ENCODE results near the gene TTLL3.

Gene TTLL3

DNA sequence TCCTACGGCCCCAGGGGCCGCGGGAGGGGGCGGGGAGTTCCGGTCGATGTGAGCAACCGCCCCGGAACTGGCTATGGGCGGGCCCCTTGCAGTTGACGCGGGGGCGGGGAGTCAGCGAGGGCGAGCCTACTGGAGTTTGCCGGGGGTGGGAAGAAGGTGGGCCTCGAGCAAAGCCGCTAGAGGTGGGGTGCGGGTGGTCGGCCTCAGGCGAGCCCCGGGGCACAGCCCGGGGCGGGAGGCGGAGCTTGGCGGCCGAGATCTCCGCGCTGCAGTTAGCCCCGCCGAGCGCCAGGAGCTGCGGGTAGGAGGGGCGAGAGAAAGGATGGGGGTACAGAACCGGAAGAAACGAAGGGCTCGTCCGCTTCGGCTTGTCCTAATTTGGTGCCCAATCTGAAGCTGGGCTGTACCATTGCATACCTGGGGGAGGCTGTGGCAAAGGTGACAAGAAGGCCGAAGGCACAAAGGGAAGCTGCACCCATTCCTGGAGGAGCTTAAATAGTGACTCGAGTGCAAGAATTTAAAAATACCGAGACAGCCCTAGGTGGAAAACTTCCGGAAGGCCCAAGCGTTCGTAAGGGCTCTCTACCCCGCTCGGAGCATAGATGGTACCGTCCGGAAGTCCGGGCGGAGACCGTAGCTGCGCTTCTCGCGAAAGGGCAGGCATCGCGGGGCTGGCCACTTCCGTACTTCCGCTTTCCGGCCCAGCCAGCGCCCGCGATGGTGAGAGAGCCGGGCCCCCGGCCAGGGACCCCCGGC lies 17.5 kb upstream of the TTLL3 start, which contains the start of the genes ARPC4 and TADA3:
TSS of gene ARPC4 (plus strand) at position 678 of the 756 bp plus-strand sequence. CDS start at position 718, 40 bp downstream.
TSS of gene TADA3 (minus strand) at position 69 of the 756 bp plus-strand sequence. CDS start 1,007 bp downstream, outside the sequence.
- TF ChIP-seq FOXP2 (optimal IDR thresholded peaks at IDR 0.05; ENCODE audit: borderline replicate concordance, extremely low read depth, extremely low read length, insufficient read depth): peak; percentile 31
- TF ChIP-seq, protein P1, sequence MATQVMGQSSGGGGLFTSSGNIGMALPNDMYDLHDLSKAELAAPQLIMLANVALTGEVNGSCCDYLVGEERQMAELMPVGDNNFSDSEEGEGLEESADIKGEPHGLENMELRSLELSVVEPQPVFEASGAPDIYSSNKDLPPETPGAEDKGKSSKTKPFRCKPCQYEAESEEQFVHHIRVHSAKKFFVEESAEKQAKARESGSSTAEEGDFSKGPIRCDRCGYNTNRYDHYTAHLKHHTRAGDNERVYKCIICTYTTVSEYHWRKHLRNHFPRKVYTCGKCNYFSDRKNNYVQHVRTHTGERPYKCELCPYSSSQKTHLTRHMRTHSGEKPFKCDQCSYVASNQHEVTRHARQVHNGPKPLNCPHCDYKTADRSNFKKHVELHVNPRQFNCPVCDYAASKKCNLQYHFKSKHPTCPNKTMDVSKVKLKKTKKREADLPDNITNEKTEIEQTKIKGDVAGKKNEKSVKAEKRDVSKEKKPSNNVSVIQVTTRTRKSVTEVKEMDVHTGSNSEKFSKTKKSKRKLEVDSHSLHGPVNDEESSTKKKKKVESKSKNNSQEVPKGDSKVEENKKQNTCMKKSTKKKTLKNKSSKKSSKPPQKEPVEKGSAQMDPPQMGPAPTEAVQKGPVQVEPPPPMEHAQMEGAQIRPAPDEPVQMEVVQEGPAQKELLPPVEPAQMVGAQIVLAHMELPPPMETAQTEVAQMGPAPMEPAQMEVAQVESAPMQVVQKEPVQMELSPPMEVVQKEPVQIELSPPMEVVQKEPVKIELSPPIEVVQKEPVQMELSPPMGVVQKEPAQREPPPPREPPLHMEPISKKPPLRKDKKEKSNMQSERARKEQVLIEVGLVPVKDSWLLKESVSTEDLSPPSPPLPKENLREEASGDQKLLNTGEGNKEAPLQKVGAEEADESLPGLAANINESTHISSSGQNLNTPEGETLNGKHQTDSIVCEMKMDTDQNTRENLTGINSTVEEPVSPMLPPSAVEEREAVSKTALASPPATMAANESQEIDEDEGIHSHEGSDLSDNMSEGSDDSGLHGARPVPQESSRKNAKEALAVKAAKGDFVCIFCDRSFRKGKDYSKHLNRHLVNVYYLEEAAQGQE (IDR thresholded peaks at IDR 0.05; ENCODE audit: insufficient read depth in 1 of 2, low read depth in 2 of 2, low read length in 2 of 2): no peak
- TF ChIP-seq SIN3A (IDR thresholded peaks at IDR 0.05; ENCODE audit: borderline replicate concordance, insufficient read depth, low read length): no peak
- TF ChIP-seq TAF1 (IDR thresholded peaks at IDR 0.05; ENCODE audit: borderline replicate concordance, insufficient read depth, low read length): peak; percentile 64; the same call in 1 of the 2 replicates
- peak; percentile 77 for TF ChIP-seq POLR2AphosphoS5 (IDR thresholded peaks at IDR 0.05; ENCODE audit: low read depth, low read length)

DNA sequence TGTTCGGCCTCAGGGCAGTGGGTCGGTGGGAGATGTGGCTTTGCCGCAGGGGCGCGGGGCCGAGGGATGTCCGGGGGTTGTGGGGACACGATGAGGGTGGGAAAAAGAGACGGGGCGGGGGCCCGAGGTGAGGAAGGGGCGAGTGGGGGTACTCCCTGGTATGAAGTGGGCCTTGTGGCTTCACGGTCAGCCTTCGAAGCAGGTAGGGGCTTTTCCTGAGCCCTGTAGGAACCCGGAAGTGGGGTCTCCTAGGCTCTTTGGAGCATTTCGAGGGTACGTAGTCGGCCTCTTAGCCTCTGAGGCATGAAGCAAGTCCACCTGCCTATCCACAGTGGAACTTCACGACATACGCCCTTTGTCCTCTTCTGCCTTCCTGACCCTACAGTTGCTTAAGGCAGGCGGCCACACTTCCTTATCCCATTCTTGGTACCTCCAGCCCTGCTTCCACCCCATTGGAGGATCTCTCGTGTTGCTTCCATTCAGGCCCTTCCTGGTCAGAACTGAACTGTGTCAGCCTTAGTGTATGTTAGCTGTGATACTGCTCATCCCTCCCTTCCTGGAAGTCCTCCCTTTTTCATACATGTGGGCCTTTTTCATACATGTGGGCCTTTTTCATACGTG lies 16.8 kb upstream of the TTLL3 start:
- no peak for TF ChIP-seq SIN3A (IDR thresholded peaks at IDR 0.05; ENCODE audit: borderline replicate concordance, insufficient read depth, low read length)
- TF ChIP-seq FOXP2 (optimal IDR thresholded peaks at IDR 0.05; ENCODE audit: borderline replicate concordance, extremely low read depth, extremely low read length, insufficient read depth): no peak
- TF ChIP-seq TAF1 (IDR thresholded peaks at IDR 0.05; ENCODE audit: borderline replicate concordance, insufficient read depth, low read length): no peak
- TF ChIP-seq POLR2AphosphoS5 (IDR thresholded peaks at IDR 0.05; ENCODE audit: low read depth, low read length): no peak; the same call in 1 of the 2 replicates
- TF ChIP-seq, protein P1 (IDR thresholded peaks at IDR 0.05; ENCODE audit: insufficient read depth in 1 of 2, low read depth in 2 of 2, low read length in 2 of 2): no peak

DNA sequence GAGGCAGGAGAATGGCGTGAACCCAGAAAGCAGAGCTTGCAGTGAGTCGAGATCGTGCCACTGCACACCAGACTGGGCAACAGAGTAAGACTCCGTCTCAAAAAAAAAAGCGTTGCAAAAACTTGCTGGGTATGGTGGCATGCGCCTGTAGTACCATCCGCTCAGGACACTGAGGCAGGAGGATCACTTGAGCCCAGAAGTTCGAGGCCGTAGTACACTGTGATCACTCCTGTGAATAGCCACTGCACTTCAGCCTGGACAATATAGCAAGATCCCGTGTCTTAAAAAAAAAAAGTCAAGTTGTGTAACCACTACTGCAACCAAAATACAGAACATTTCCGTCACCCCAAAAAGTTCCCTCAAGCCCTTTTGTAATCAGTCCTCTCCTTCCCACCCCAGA lies 15.7 kb upstream of the TTLL3 start:
- TF ChIP-seq FOXP2 (optimal IDR thresholded peaks at IDR 0.05; ENCODE audit: borderline replicate concordance, extremely low read depth, extremely low read length, insufficient read depth) (no peak), TAF1 (IDR thresholded peaks at IDR 0.05; ENCODE audit: borderline replicate concordance, insufficient read depth, low read length) (no peak)

DNA sequence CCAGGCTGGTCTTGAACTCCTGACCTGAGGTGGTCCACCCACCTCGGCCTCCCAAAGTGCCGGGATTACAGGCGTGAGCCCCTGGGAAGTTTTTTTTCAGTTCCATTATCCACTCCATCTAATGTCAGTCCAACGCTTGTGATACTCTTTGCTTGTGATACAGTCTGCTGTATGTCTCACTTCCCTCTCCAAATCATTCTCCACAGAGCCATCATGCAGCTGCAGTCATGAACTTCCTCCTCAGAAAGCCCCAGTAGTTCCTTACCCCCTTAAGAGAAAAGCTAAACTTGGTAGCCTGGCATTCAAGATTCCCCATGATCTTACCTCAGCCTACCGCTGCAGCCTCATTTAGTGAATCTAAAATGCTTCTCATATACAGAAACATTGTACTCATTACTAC lies 14.9 kb upstream of the TTLL3 start:
- TF ChIP-seq SIN3A (IDR thresholded peaks at IDR 0.05; ENCODE audit: borderline replicate concordance, insufficient read depth, low read length): no peak
- TF ChIP-seq, protein P1 (IDR thresholded peaks at IDR 0.05; ENCODE audit: insufficient read depth in 1 of 2, low read depth in 2 of 2, low read length in 2 of 2): no peak
- no peak for TF ChIP-seq POLR2AphosphoS5 (IDR thresholded peaks at IDR 0.05; ENCODE audit: low read depth, low read length)
- no peak for TF ChIP-seq TAF1 (IDR thresholded peaks at IDR 0.05; ENCODE audit: borderline replicate concordance, insufficient read depth, low read length)
- no peak for TF ChIP-seq FOXP2 (optimal IDR thresholded peaks at IDR 0.05; ENCODE audit: borderline replicate concordance, extremely low read depth, extremely low read length, insufficient read depth)

DNA sequence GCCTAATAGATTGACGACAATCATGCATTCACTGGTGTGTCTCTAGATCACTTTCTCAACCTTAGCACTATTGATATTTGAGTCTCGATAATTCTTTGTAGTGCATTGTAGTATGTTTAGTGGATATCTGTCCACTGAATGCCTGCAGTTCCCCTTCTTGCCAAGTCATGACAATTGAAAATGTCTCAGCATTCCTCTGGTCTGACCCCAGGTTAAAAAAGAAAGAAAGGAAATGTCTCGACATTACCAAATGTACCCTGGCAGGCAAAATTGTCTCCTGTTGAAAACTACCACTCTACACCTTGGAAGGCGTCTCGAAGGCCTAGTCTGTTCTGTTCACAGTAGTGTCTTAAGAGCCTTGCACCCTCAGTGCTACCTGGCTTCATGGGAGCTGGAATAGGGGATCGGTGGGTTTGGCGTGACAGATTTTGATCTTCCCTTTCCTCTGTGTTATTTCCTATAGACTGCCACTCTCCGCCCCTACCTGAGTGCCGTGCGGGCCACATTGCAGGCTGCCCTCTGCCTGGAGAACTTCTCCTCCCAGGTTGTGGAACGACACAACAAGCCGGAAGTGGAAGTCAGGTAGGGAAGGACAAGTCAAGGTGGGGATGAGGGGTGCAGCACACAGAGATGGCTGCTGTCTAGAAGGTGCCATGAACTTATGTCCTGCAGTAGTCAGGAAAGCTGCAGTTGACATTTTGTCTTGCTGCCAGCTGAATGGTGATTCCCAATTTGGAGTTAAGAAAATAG lies 12.7 kb upstream of the TTLL3 start:
- TF ChIP-seq TAF1 (IDR thresholded peaks at IDR 0.05; ENCODE audit: borderline replicate concordance, insufficient read depth, low read length): no peak
- TF ChIP-seq POLR2AphosphoS5 (IDR thresholded peaks at IDR 0.05; ENCODE audit: low read depth, low read length): no peak
- no peak for TF ChIP-seq SIN3A (IDR thresholded peaks at IDR 0.05; ENCODE audit: borderline replicate concordance, insufficient read depth, low read length)
- TF ChIP-seq, protein P1 (IDR thresholded peaks at IDR 0.05; ENCODE audit: insufficient read depth in 1 of 2, low read depth in 2 of 2, low read length in 2 of 2): no peak
- TF ChIP-seq FOXP2 (optimal IDR thresholded peaks at IDR 0.05; ENCODE audit: borderline replicate concordance, extremely low read depth, extremely low read length, insufficient read depth): no peak
